Suppressor macrophage (primary cell): Measurements from ENCODE around the gene RGS3.

Source experiments
- DNase-seq, 4 experiments: peaks; one replicate each; pipeline ENCODE4 v3.0.0-alpha.2; 2020 to 2022

RGS3 gene

GRCh38 chr9:113531919-113532808 is 68.6 kb downstream of the RGS3 start:
- DNase-seq: no peak

- no peak for DNase-seq
Measured at GRCh38 chr9:113532809-113533190, 69.3 kb downstream of the RGS3 start.

DNA sequence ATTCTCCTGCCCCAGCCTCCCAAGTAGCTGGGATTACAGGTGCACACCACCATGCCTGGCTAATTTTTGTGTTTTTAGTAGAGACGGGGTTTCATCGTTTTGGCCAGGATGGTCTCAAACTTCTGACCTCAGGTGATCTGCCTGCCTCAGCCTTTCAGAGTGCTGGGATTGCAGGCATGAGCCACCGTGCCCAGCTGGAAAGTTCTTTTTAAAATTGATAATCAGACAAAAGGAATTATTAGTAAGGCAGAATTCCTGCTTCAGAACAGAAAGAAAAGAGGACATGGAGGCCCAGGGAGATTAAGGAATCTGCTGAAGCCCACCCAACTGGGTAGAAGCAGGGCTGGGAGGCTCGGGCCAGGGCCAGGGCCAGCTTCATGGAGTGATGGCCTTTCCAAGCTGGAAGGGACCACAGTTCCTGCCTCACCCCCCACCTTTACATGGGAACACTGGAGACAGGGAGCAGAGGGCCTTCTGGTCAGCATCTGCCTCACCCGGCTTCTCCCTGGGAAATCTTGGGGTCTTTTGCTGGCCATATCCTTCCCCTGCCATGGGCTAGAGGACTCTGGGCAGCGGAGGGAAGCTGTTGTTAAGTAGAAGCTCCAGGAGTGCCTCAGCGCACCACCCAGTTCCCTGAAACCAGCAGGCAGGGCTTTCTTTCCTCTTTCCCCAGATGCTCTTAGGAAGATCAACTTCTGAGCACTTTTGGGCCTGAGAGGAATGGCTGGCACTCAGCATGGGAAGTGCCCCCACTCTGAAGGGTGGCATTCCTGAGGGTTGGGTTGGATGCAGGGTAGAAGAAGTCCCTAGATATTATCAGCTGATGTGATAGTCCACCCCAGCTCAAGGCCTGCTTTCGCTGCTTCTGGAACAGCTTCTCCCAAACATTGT is 70.1 kb downstream of the RGS3 start:
- DNase-seq: peak in 1 of 4 experiments; percentile 34

GRCh38 chr9:113535756-113536155 is 72.2 kb downstream of the RGS3 start:
- no peak for DNase-seq

- DNase-seq: no peak
Measured at GRCh38 chr9:113536166-113536482, 72.6 kb downstream of the RGS3 start.

GRCh38 chr9:113536483-113537228 is 73.1 kb downstream of the RGS3 start:
- DNase-seq: no peak

- DNase-seq: no peak
Measured at GRCh38 chr9:113537229-113537810, 73.8 kb downstream of the RGS3 start.

DNA sequence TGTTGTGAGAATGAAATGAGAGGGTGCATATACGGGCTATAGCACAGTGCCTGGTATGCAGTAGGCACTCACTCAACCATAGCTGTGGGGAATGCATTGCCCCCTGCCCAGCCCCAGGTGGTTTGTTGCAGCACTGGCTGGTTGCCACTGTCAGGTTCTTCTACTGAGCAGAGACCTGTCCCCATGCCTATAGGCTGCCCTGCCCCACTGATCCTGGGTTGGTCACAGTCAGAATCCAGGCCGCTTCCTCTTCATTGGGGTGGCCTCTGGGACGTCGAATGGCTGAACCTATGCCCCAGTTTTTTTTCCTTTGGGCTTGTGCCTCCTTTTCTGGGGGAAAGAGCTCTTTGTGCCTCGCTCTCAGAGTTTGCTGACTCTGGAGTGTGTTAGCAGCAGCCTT is 74.6 kb downstream of the RGS3 start:
- DNase-seq: no peak

DNA sequence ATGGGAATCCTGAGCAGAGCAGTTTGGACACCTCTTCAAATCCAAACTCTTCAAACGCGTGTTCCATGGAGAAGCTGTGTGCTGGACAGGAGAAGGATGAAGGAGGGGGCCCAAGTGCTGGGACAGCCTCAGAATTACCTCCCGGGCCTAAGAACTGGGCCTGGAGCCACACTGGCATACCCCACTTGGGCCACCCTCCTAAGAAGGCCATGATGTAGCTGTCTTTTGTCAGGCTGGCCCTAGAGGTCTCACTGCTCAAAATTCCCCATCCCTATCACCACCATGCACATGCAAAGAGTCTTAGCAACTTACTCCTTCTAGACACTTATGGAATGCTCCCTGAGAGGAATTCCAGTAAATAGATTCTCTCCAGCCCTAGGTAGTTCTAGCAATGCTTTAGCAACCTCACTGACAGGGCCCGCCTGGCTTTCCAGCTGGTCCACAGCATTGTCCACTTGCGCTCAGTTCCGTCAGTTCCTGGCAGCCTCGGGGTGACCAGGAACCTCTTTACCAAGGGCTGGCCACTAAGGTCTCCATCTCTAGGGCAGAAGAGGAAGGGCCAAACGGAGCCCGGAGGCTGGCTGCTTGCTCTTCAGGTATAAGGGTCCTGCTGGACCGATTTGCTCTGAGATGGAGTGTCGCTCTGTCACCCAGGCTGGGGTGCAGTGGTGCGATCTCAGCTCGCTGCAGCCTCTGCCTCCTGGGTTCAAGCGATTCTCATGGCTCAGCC is 75.3 kb downstream of the RGS3 start:
- DNase-seq: no peak

- DNase-seq: no peak
Measured at GRCh38 chr9:113540466-113540865, 76.9 kb downstream of the RGS3 start.

GRCh38 chr9:113541019-113541900 is 77.7 kb downstream of the RGS3 start:
- peak in 2 of 4 experiments; percentile 34 to 45 for DNase-seq

DNA sequence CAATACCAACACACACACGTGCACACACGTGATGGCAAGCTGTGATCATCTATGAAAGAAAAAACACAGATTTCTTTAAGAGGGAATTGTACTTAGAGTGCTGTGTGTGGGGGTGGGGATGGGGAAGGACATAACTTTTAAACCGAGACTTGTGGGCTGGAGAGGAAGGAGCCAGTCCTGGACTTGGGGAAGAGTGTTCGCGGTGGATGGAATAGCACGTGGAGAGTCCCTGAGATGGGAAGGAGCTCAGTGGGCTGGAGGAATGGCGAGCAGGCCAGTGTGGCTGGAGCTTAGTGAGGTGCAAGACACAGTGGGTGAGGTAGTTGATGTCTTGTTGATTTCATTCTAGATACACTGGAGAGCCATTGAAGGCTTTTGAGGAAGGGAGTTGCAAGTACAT is 78.5 kb downstream of the RGS3 start:
- DNase-seq: peak in 3 of 4 experiments; percentile 31 to 52 (median 38)

- no peak for DNase-seq
Measured at GRCh38 chr9:113542741-113543140, 79.2 kb downstream of the RGS3 start.

GRCh38 chr9:113543296-113543981 is 79.9 kb downstream of the RGS3 start:
- DNase-seq: no peak

DNA sequence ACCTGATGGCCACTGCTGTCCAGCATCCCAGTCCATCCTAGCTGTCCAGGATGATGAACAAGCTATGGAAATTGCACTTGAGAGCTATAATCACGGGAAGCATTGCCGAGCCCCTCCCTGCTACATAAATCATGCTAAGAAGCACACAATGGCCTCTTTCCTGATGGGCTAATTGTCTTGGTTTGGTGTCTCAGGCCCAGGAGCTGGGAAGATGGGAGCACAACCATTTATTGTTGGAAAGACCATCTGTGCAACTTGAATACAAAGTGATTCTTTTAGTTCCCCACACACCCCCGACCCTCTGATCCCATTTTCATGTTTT is 80.4 kb downstream of the RGS3 start:
- no peak for DNase-seq

DNA sequence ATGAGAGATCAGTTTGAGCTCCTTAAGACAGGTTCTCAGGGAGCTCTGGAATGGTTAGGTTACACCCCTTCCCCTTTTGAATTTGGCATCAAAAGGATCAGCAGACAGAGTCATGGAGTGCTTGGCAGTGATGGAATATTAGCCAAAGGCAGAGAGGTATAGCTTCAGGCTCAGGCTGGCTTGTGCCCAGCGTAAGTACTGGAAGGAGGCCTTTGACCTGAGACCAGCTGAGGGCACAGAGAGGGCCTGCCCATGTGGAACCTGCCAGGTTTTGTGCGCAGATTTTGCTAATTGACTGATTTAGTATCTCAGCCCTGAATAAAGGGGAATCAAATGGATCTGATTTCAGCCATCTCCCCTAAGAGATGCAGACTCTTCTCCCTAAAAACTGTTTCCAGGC is 81.5 kb downstream of the RGS3 start:
- no peak for DNase-seq

- no peak for DNase-seq
Measured at GRCh38 chr9:113546566-113546965, 83.0 kb downstream of the RGS3 start.

DNA sequence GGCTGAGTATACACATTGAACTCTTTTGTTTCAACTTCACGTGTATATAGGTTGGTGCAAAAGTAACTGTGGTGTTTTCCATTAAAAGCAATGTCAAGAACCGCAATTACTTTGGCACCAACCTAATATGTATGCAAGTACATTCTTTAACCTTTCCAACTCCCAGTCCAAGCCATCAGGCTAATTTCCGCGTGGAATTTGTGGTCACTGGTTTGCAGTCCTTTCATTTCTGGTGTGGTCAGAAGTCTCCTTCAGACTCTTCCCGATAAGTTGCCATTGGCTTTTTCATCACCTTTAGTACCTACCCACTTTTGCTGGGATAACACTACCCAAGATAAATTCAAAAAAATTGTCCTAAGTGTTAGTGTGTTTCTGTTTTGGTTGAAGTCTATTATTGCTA is 84.0 kb downstream of the RGS3 start:
- DNase-seq: no peak

DNA sequence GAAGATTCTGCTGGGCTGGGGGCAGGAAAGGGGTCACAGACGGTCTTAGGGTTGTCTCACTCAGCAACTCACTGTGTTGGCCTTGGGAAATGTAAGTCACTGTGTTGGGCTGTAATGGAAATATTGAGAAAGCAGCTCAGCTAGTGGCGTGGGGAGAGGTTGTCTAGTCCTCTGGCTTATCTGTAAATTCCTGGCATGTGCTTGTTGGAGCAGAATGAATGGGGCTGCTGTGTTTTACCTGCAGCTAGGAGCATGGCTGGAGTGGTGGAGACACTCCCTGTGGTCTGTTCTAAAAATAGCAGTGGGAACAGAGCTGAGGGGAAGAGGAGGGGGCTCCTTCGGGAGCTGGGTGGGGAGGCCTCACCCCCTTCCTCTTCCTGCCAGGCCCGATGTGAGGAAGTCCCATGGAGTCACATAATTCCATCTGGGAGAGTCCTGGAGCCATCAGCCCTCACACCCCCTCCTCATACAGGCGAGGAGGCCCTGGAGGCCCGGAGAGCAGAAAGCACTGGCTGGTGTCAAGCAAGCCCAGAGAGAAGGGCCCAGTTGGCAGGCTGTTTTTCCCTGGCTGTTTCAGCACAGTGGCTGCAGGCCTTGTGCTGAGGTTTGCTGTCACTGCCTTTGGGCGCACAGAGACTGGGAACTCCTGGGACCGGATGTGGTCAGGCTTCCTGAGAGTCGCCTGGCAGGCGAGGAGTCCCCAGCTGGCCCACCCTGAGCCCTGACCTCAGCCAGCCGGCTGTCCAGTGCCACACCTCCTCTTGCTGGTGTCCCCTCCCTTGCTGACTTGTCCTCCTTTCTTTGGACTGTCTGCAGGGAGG is 84.9 kb downstream of the RGS3 start:
- peak; percentile 61 to 78 (median 71) for DNase-seq
